ENCODE measurements around the gene RIMS1. TPM values are rescaled to one million over a fixed set of nuclear protein-coding genes. Genes with fewer than 3 reads are reported as not detected.

Gene RIMS1
- not detected in 2 replicates for total RNA-seq

DNA sequence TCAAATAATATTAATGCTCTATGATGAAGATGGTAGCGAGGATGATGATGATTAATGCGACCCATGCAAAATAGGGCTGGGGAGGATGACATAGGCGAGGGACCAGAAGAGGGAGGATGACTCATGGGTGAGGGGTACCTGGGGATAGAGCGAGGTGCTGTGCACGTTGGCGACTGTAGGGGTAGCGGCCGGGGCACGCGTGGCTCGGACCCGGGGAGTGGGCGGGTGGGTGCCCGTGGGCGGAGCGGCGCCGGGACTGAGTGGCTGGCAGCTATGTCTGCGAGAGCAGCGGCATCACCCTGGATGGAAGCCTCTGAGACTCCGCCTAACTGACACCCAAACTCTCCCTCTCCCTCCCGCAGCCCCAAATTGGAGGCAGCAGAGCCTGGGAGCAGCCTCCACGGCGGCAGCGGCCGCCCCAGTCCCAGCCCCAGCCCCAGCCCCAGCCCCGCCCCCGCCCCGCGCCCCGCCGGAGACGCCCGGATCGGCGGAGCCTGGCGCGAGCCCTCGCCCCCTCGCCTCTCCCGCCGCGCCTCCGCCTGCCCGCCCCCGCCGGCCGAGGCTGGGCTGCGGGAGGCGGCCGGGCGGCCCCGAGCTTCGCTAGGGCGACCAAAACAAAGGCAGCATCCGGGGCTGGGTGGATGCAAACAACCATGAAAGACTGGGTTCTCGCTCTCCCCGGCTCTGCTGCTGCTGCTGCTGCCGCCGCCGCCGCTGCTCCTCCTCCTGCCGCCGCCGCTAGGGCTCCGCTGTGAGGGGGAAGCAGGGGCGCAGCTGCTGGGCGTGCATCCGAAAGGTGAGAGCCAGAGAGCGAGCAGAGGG lies at the start of gene RIMS1:
Gene RIMS1, plus strand, starts transcription at position 367 of the 822 bp plus-strand sequence. CDS start 474 bp downstream, outside the sequence.

